HG02588 (cell line): ENCODE data around the gene TMPRSS2.
"Not testable (repeated sequence)": the region's sequence is repeated elsewhere in the genome, so short reads cannot be mapped to it uniquely, and the experiment has no call there.

Source experiments
- ATAC-seq: cut with Tn5 transposase; IDR thresholded peaks from one replicate; pipeline ENCODE4 v1.9.1; 2021; ENCODE audit warnings: mild to moderate bottlenecking, moderate library complexity; ENCODE audit not compliant: unreplicated experiment

Gene TMPRSS2

DNA sequence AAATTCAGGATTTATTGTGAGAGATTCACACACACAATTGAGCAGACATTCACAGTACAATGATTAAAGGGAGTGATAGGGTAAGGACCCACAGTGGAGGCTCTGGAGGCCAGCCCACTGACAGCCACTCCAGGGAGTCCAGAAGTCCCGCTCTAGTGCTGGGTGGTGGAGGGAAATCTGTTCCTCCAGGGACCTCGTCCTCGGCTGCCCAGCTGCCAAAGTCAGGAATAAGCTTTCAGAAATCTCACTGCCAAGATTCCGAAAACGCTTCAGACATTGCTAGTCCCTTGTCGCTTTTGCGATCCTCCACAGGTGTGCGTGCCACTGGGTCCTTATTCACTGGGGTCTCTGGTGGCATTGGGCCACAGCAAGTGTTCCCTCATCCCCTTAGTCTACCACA is 79.6 kb downstream of the TMPRSS2 start:
- ATAC-seq: no peak

DNA sequence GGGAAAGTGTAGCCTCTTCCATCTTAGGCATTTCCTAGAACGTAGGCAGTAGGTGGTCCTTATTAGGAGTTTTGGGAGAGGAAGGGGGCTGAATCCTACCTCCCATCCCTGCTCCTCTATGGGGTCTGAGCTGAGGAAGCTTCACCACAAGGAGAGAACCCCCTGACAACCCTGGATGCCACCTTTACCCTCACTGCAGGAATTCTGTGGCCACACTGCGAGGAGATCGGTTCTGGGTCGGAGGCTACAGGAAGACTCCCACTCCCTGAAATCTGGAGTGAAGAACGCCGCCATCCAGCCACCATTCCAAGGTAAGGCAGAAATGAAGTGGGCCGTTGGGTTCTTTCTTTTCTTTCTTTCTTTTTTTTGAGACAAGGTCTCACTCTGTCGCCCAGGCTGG is 80.4 kb downstream of the TMPRSS2 start:
- ATAC-seq: no peak

- ATAC-seq: no peak
Observed at GRCh38 chr21:41426676-41427404, 81.1 kb downstream of the TMPRSS2 start.

DNA sequence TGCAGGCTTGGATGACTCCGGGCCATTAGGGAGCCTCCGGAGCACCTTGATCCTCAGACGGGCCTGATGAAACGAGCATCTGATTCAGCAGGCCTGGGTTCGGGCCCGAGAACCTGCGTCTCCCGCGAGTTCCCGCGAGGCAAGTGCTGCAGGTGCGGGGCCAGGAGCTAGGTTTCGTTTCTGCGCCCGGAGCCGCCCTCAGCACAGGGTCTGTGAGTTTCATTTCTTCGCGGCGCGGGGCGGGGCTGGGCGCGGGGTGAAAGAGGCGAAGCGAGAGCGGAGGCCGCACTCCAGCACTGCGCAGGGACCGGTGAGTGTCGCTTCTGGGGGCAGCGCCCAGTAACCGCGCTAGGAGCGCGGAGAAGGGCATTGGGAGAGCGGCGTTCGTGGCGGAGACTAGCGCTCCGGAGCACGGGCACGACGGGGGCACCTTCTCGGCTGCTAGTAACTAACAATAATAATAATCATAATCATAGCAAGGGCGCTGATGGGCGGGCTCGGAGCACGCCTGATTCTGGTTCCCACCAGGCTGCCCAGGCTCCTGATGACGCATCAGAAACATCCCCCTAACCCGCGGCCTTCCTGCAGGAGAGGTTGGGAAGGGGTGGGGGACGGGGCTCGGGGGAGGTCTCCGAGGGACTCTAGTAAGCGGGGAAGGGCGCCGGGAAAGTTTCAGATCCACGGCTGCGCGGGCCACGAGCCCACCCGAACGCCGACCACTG is 81.8 kb downstream of the TMPRSS2 start, which contains the start of gene MX1:
Gene MX1, plus strand, starts transcription at position 286 of the 722 bp plus-strand sequence. CDS start 5,832 bp downstream, outside the sequence.
- peak; percentile 83 for ATAC-seq

- no peak for ATAC-seq
Observed at GRCh38 chr21:41425588-41425953, 82.4 kb downstream of the TMPRSS2 start.

DNA sequence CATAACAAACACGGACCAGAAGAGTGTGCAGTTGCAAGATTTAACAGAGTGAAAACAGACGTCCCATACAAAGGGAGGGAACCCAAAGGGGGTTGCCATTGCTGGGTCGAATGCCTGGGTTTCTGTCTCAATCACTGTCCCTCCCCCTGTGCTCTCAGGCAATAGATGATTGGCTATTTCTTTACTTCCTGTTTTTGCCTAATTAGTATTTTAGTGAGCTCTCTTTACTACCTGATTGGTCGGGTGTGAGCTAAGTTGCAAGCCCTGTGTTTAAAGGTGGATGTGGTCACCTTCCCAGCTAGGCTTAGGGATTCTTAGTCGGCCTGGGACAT is 84.7 kb downstream of the TMPRSS2 start:
- not testable (repeated sequence) for ATAC-seq

- no peak for ATAC-seq
Observed at GRCh38 chr21:41422546-41423304, 85.2 kb downstream of the TMPRSS2 start.

DNA sequence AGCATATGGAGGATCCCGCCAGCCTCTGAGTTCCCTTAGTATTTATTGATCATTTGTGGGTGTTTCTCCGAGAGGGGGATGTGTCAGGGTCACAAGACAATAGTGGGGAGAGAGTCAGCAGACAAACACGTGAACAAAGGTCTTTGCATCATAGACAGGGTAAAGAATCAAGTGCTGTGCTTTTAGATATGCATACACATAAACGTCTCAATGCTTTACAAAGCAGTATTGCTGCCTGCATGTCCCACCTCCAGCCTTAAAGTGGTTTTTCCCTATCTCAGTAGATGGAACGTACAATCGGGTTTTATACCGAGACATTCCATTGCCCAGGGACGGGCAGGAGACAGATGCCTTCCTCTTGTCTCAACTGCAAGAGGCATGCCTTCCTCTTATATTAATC is 87.0 kb downstream of the TMPRSS2 start:
- ATAC-seq: not testable (repeated sequence)

DNA sequence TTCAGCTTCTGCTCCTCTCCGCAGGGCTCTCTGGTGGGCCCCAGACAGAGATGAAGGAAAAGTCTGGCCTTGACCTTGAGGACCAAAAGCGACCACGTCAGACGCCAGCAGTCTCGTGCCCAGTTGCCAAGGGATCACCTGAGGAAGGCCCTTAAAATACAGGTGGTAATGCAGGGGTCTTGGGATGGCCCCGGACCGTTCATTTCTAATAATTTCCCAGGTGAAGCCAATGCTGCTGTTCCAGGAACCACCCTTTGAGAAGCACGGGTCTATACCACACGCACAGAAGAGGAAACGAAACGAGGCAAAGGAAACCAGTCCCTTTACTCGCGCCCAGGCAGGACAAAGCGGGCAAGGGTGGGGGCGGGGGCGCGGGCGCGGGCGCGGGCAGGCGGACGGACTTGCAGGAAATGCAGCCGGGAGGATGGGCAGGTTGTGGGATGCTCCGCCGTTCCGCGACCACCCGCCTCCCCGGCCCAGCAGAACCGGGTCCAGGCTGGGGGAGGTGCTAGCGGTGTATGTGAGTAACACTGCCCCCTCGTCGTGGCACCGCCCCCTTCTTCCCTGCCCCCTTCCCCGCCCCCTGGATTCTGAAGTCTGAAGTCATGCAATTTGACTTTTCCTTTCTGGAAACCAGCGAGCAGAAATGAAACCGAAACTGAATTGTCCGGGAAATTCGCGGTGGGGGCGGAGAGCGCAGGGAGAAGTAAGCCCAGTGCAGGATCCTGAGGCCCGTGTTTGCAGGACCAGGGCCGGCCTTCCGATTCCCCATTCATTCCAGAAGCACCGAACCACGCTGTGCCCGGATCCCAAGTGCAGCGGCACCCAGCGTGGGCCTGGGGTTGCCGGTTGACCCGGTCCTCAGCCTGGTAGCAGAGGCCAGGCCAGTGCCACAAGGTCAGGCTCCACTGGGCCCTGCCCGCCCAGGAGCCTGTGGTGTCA is 87.8 kb downstream of the TMPRSS2 start:
- peak; percentile 79 for ATAC-seq

- no peak for ATAC-seq
Observed at GRCh38 chr21:41418956-41419680, 88.8 kb downstream of the TMPRSS2 start.

GRCh38 chr21:41418393-41418792 is 89.6 kb downstream of the TMPRSS2 start:
- no peak for ATAC-seq

- ATAC-seq: not testable (repeated sequence)
Observed at GRCh38 chr21:41417505-41417904, 90.5 kb downstream of the TMPRSS2 start.
